Suppressor macrophage treated with lipopolysaccharide for 4 hours (primary cell): Measurements from ENCODE around the gene DNAJB2.
"Not testable (repeated sequence)": the region's sequence is repeated elsewhere in the genome, so short reads cannot be mapped to it uniquely, and the experiment has no call there.

Experiments used
- DNase-seq: peaks from one replicate; pipeline ENCODE4 v3.0.0-alpha.2; 2020

The DNAJB2 gene

DNA sequence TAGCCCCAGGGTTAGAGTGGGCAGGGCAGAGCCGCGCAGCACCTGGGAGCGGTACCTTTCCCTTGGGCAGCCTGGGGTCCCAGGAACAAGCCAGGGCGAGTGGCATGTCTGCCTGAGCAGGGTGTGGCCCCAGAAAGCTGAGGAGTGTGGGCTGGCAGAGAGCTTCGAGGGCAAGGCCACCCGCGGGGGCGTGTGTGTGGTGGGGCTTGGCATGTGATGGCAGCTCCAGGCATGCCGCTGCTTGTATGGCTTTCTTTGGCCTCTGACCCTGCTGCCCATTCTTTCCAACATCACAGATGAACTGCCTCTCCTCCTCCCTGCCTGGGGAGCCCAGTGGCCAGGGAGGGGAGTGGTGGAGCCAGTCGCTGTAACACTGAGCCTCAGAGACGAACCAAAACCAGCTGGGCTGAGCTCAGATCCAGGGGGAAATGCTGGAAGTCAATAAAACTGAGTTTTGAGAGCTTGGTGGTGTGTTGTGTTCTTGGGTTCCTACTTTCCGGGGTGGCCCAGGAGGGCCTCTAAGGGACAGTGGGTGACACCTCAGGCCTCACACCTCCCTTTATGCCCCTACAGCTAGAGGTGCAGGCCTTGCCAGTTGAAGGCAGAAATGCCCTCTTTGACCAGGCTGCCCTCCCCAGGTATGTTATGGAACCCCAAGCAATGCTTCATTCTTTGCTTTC, 7.4 kb downstream of the DNAJB2 start:
- DNase-seq: no peak

GRCh38 chr2:219287116-219287440, 7.9 kb downstream of the DNAJB2 start:
- not testable (repeated sequence) for DNase-seq

DNA sequence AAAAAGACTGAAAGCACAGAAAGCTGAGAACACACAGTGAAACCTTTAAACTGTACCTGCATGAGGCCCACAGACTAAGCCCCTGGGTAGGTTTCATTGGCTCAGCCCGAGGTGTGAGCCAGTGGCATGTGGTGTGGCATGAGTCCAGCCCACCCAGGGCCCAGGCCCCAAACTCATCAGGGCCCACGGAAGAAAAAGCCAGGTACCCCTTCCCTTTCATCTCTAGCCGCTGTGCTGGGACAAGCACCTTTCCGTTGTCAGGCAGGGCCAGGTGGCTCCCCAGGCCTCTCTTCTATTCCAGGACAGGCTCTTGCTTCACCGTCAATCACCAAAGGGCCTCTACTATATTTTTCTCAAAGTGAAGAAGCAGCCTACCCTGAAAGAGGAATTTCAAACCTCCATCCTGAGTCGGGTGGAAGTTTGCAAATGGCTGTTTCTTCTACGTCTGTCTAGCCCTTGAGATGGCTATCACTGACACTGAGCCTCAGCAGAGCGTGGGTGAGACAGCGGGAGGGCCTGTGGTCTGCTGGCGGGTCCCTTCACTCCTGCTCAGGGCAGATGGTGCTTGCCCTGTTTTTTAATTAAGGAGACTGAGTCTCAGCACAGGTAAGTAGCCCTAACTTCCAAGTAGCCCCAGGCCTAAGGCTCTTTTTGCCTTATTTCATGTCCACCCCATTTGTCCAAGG, 8.6 kb downstream of the DNAJB2 start:
- DNase-seq: no peak

DNA sequence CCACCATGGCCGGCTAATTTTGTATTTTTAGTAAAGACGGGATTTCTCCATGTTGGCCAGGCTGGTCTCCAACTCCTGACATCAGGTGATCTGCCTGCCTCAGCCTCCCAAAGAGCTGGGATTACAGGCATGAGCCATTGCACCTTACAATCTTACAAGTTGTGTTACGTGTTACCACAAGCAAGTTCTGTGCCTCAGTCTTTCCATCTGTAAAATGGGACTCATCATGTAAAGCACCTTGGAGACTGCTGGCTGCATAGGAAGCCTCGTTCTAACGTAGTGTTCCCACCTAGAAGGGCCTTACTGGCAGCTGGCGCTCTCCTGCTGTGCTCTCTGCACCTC, 10.0 kb downstream of the DNAJB2 start:
- DNase-seq: no peak

- DNase-seq: no peak
Measured at GRCh38 chr2:219289537-219290361, 10.6 kb downstream of the DNAJB2 start.

DNA sequence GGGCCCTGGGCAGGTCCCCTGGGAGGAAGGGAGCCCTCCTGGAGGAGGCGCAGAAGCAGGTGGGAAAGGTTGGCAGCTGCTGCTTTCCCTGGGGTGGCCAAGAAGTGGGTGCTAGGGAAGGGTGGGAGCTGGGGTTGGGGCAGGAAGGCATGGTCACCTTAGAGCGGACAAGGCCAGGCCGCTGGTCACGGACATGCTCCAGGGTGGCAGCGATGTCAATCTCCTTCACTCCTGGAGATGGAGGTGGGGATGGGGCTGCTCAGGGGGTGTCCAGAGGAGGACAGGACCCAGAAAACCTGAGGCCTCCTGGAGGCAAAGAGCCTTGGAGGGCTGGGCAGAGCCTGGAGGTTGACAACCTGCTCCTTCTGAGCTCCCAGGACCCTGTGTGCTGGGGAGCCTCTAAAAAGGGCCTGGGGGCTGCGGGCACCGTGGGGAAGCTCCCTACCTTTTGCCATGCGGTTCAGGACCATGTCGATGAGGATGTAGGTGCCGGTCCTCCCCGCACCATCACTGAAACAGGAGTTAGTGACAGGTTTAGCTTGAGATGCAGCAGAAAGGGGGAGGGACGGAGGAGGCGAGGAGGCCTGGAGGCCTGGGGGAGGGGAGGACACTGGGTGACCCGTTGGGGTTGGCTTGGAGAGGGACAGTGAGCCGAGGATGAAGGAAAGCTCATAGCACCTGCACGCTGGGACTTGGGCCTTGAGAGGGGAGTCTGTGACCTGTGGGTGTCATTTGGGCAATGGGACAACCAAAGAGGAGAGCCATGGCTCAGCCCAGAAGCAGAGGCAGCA, 11.4 kb downstream of the DNAJB2 start:
- DNase-seq: no peak

GRCh38 chr2:219291394-219291793, 12.2 kb downstream of the DNAJB2 start:
- no peak for DNase-seq

GRCh38 chr2:219291910-219292490, 12.8 kb downstream of the DNAJB2 start:
- DNase-seq: no peak

DNA sequence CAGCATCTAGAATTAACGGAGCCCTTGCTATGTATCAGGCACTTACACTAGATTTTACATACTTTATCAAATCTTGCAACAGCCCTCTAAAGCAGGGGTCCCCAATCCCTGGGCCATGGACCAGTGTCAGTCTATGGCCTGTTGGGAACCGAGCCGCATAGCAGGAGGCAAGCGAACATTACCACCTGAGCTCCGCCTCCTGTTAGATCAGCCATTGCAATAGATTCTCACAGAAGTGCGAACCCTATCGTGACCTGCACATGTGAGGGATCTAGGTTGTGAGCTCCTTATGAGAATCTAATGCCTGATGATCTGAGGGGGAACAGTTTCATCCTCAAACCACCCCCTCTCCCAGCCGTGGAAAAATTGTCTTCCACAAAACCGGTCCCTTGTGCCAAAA, 13.4 kb downstream of the DNAJB2 start:
- no peak for DNase-seq

DNA sequence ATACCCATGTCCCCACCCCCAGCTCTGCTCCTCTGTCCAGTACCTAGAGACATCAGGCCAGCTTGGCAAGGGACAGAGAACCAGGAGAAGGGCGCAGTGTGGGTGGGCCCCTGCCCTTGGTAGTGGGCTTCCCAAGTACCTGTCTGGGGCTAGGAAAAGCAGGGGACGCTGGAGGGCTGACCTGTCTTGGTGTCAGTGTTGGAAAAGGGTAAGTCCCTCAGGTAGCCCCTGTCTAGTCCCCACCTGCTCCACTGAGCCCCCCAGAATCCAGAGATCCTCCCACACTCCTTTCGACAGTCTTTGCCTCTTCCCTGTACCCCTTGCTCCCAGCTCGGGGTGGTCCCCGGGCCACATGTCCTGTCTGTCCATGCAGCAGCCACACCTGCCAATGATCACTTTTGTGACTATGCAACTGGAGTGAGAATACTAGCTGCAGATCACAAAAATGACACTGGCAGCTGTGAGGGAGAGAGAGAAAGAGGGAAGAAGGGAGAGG, 14.6 kb downstream of the DNAJB2 start:
- DNase-seq: no peak

DNA sequence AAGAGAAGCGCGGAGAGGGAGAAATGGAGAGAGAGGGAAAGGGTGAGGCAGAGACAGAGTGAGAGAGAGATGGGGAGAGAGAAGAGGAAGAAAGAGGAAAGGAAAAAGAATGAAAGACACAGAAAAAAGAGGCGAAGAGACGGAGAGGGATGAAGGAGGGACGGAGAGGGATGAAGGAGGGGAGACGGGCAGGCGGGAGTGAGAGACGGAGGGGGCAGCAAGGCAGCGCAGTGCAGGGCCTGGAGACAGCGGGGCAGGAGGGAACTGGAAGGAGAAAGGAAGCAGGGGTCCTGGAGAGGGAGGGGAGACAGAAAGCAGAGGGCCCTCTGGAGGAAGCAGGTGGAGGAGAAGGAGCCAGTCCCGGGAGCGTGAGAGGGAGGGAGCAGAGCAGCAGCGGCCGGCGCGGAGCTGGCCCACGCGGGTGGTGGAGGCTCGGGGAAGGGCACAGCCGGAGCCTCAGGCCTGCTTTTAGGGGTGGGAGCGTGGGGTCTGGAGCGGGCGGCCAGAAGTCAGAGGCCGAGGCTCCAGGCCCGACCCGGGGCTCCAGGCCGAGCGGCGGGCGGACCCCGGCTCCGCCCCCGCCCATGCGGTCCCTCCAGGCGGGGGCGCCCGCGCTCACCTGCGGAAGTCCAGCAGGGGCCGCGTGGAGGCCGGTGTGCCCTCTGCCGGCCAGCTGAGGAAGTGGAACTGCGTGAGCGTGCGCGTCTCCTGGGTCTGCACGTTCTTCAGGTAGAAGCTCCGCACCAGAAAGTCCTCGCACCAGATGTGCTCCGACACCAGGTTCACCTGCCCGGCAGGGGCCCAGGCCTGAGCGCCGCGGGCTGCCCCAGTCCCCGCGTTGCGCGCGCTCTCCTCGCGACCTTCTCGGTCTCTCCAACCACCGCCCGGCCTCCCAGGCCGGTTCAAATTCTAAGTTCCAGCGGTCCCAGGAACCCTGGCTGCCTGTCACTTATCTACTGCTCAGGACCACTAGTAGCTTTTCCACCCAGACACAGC, 15.5 kb downstream of the DNAJB2 start:
- peak; percentile 88 for DNase-seq

- DNase-seq: no peak
Measured at GRCh38 chr2:219296142-219296541, 17.0 kb downstream of the DNAJB2 start.

DNA sequence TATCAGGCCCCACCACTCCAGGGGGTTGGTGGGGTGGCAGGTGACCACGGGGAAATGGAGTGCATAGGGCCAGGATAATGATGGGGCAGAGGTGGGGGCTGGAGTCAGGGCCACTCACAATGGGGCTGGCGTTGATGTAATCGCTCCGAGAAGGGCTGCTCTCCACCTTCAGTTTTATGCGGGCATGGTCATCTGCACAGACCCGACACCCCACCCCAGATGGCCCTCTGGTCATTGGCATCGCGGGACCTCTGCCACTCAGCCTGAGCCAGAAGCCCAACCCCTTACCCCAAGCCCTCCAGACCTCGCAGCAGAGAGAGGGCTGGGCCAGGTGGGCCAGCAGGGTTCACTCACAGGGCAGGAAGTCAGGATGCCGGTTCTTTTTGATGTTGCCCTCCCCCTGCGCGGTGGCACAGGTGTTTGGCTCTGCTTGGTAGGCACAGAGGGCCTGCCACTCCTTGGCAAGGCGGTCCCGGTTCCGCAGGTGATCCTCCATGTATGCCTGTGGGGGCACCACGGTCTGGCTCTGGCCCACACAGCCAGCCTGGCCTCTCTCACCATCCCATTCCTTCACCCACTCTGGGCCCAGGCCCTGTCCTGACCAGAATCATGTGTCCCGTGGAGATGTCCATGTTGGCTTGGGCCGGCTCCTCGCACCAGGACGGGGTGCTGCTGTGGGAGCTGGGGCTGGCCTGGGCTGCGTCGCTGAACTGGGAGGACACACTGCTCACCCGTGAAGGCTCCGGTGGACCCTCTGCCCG, 17.6 kb downstream of the DNAJB2 start:
- no peak for DNase-seq

DNA sequence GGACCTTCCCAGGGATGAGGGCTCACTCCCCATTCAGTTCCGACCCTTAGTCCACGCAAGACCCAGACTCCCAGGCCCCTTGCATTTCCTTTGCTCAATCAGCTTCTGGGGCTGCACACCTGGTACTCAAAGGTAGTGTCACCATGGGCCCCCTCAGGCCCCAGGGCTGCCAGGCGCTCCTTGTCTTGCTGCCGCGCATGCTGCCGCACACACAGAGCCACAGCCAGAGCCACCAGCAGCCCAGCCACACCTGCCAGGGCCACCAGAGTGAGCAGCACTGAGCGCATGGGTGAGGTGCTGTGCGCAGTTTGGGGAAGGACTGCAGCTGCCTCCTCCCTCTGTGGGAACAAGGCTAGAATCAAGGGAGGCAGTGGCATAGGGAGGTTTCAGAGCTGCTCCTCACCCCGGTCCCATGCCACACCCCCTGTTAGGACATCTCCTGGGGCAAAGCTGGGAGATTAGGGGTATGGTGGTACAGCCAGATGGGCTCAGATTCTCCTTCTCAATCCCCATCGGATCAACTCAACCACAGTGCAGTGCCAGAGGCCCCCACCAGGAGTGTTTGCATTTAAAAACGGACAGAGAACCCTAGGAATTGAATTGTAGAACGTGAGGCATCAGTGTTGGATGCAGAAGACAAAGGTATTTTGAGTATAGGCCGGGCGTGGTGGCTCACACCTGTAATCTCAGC, 18.7 kb downstream of the DNAJB2 start:
- no peak for DNase-seq

GRCh38 chr2:219298759-219299371, 19.7 kb downstream of the DNAJB2 start:
- DNase-seq: peak; percentile 91

- no peak for DNase-seq
Measured at GRCh38 chr2:219299372-219299760, 20.2 kb downstream of the DNAJB2 start.

GRCh38 chr2:219300022-219300421, 20.9 kb downstream of the DNAJB2 start:
- no peak for DNase-seq

GRCh38 chr2:219302412-219302968, 23.3 kb downstream of the DNAJB2 start:
- no peak for DNase-seq

- no peak for DNase-seq
Measured at GRCh38 chr2:219304223-219304622, 25.1 kb downstream of the DNAJB2 start.
